Erythroblast (primary cell): ENCODE results near the gene CDHR1.

Experiments
- GATA1 ChIP-seq: IDR thresholded peaks from 2 replicates; pipeline ENCODE4 v1.6.1; 2011; ENCODE audit warnings: low read depth, mild to moderate bottlenecking, control low read depth, low read length, moderate library complexity
- POLR2A ChIP-seq: IDR thresholded peaks from 2 replicates; pipeline ENCODE4 v1.6.1; 2011; ENCODE audit warnings: mild to moderate bottlenecking, low read length

- no peak for TF ChIP-seq POLR2A
- no peak for TF ChIP-seq GATA1
These were observed 70.3 kb downstream of the CDHR1 start for GRCh38 chr10:84264611-84265141.
